Gastrocnemius medialis (tissue), 4 donors: ENCODE measurements around the gene PRKCA.

Experiments
- POLR2A ChIP-seq, 2 donors: fragments of 450-650 bp; IDR thresholded peaks; one replicate each; pipeline ENCODE4 v1.6.1; 2017; ENCODE audit warnings: antibody characterized with exemption in 2 of 2, mild to moderate bottlenecking in 2 of 2, moderate library complexity in 2 of 2
- TF ChIP-seq, protein P1 (sequence below), 5 experiments: fragments of 450-650 bp in 3 of 5; fragments of 200-600 bp in 2 of 5; sonication (generic) in 2 of 5; IDR thresholded peaks in 4 of 5; conservative IDR thresholded peaks in 1 of 5; 1 replicate in 4 of 5; 2 replicates in 1 of 5; pipeline ENCODE4 v1.5.1; 2016 to 2019; ENCODE audit warnings: antibody characterized with exemption in 5 of 5, mild to moderate bottlenecking in 3 of 5, moderate library complexity in 3 of 5

DNA sequence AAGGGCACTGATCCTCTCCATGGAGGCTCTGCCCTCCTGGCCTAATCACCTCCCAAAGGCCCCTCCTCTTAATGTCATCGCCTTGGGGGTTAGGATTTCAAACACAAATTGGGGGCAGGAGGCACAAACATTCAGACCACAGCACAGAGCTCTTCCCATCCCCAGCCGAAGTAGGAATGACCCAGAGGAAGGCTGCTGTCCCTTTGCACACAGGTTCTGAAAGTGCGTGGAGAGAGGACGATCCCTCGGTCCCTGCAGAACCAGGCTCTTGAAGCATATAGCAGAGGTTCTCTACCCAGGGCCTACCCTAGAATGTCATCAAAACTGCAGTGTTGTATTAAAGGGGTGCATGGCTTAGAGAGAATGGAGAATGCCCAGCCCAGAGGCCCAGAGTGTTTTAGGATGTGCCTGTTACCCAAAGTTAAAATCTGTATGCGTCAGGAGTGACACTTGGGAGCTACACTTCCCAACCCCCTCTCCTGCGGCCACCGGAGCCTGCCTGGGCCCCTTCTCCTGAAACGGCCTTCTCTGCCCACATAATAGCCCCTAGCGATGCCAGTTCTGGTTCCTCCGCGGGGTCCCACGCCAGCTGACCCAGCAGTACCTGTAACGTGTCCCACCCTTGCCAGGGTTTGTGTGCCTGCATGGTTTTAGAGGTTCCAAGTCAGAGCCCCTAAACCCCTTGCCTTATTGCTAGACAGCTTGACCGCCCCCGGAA, 373.0 kb downstream of the PRKCA start:
- TF ChIP-seq, protein P1, sequence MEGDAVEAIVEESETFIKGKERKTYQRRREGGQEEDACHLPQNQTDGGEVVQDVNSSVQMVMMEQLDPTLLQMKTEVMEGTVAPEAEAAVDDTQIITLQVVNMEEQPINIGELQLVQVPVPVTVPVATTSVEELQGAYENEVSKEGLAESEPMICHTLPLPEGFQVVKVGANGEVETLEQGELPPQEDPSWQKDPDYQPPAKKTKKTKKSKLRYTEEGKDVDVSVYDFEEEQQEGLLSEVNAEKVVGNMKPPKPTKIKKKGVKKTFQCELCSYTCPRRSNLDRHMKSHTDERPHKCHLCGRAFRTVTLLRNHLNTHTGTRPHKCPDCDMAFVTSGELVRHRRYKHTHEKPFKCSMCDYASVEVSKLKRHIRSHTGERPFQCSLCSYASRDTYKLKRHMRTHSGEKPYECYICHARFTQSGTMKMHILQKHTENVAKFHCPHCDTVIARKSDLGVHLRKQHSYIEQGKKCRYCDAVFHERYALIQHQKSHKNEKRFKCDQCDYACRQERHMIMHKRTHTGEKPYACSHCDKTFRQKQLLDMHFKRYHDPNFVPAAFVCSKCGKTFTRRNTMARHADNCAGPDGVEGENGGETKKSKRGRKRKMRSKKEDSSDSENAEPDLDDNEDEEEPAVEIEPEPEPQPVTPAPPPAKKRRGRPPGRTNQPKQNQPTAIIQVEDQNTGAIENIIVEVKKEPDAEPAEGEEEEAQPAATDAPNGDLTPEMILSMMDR (IDR thresholded peaks at IDR 0.05 in 4 of 5, conservative IDR thresholded peaks at IDR 0.05 in 1 of 5) = no peak
- TF ChIP-seq POLR2A (IDR thresholded peaks at IDR 0.05) = no peak
